ENCODE results near the gene NSG1. TPM values are rescaled to one million over a fixed set of nuclear protein-coding genes. Genes with fewer than 3 reads are reported as not detected.

Gene NSG1
- total and polyA plus RNA-seq, 2 of the 4 experiments (the other 2 are of a cell fraction): 0.72 to 1.6 TPM

- ChIA-PET POLR2A (ENCODE audit: unreplicated experiment) (no interaction called here), CTCF (interaction anchor here (1.1 kb wide), 1 partner anchor 17 kb away, joined by 3 read pairs; no protein-coding TSS in a partner anchor)
- Histone ChIP-seq H3K56ac (ENCODE audit: extremely low read depth, insufficient read depth, low read length) (no peak overlapping the region), H3K4me2 (ENCODE audit: low read depth, low read length) (no peak overlapping the region), H2BK20ac (ENCODE audit: low read depth, low read length) (no peak overlapping the region), H4K91ac (ENCODE audit: insufficient read depth, low read depth, low read length) (no peak overlapping the region), H3K9me1 (ENCODE audit: insufficient read depth, low read length) (no peaks in the 10 kb centered on the region), H2BK5ac (ENCODE audit: low read depth, low read length, poor library complexity, severe bottlenecking) (no peak overlapping the region), H3K4me1 (ENCODE audit: control insufficient read depth, insufficient read depth, low read length) (no peaks in the 10 kb centered on the region), H2BK120ac (ENCODE audit: low read depth, low read length) (no peak overlapping the region), H3K14ac (replicated peaks; ENCODE audit: low read depth, low read length) (no peak overlapping the region), H3K18ac (ENCODE audit: low read depth, low read length) (no peak overlapping the region), H2AFZ (replicated peaks; ENCODE audit: low read length, poor library complexity) (no peak overlapping the region), H4K20me1 (ENCODE audit: insufficient read depth, low read length) (no peaks in the 10 kb centered on the region), H4K5ac (ENCODE audit: low read depth, low read length) (no peak overlapping the region), H3K4ac (ENCODE audit: low read depth, low read length) (no peak overlapping the region), H2AK5ac (ENCODE audit: low read depth, low read length) (no peak overlapping the region), H2BK15ac (ENCODE audit: low read depth, low read length) (no peak overlapping the region), H3K27me3 (ENCODE audit: control insufficient read depth, insufficient read depth, low read length) (peaks cover 60% of the 10 kb centered on the region), H3K36me3 (ENCODE audit: control insufficient read depth, insufficient read depth, low read length) (no peaks in the 10 kb centered on the region), H2AK9ac (replicated peaks; ENCODE audit: low read depth, low read length, poor library complexity) (no peak overlapping the region), H4K8ac (ENCODE audit: low read depth in 2 of 2, low read length in 2 of 2) (no peak overlapping the region), H3K9ac (ENCODE audit: low read depth, low read length) (no peak overlapping the region), H3K23ac (ENCODE audit: low read depth, low read length) (no peak overlapping the region), H3K27ac (ENCODE audit: insufficient read depth, low read length) (no peak overlapping the region), H3K4me3 (ENCODE audit: insufficient read depth, low read depth, low read length) (no peak overlapping the region), H3K9me3 (ENCODE audit: control insufficient read depth, insufficient read depth, low read length) (peaks cover 5% of the 10 kb centered on the region; the same call in 1 of the 2 replicates), H3K79me1 (ENCODE audit: low read depth in 1 of 2, low read length in 2 of 2) (no peaks in the 10 kb centered on the region)
- in situ Hi-C loops (cut with MboI; ENCODE audit: low sequenced_read_pairs): no loop called here
- no peak for DNase-seq
- dilution Hi-C loops (cut with HindIII; ENCODE audit: low sequenced_read_pairs, unreplicated experiment): no loop called here
- no peak for ATAC-seq (ENCODE audit: low read depth)
- intact Hi-C loops (cut with micrococcal nuclease): no loop called here
- no peak for TF ChIP-seq CHD1 (IDR thresholded peaks at IDR 0.05; ENCODE audit: low read depth, low read length)
- no TSS peak for BruUV-seq (replicated peaks)
- 60% methylated on average over 8 of the region's 23 CpGs; no CpG with 5 or more reads in 1 of the 2 experiments for WGBS, 2 experiments (ENCODE audit: extremely low coverage in 2 of 2, insufficient read length in 1 of 2)
Measured at GRCh38 chr4:4377732-4378460, 9.0 kb upstream of the NSG1 start.
